DND-41 (cell line): ENCODE measurements around the gene SCTR.

Experiments used
- ATAC-seq: fragments of 200-7000 bp; cut with Tn5 transposase; 3 replicates; pipeline ENCODE4 v1.9.1; 2021; ENCODE audit warnings: low read depth; ENCODE audit not compliant: insufficient read depth
- DNase-seq: peaks from one replicate; pipeline ENCODE4 v3.0.0-alpha.2; 2020
- H2AFZ ChIP-seq: 2 replicates; pipeline ENCODE4 v1.6.0; 2012; ENCODE audit warnings: low read depth, low read length
- H3K27ac ChIP-seq: 2 replicates; pipeline ENCODE4 v1.5.1; 2012; ENCODE audit warnings: low read length, inconsistent platforms
- H3K27me3 ChIP-seq: fragments of 200-600 bp; sonication (generic); 2 replicates; pipeline ENCODE4 v1.6.0; 2012; ENCODE audit warnings: low read length, mild to moderate bottlenecking, inconsistent platforms; ENCODE audit not compliant: insufficient read depth, poor library complexity
- H3K36me3 ChIP-seq: 2 replicates; pipeline ENCODE4 v1.5.1; 2012; ENCODE audit warnings: low read length, inconsistent platforms; ENCODE audit not compliant: insufficient read depth
- H3K4me1 ChIP-seq: 2 replicates; pipeline ENCODE4 v1.5.1; 2012; ENCODE audit warnings: mild to moderate bottlenecking, low read length; ENCODE audit not compliant: insufficient read depth
- H3K4me2 ChIP-seq: 2 replicates; pipeline ENCODE4 v1.6.0; 2012; ENCODE audit warnings: mild to moderate bottlenecking, moderate library complexity, low read length, inconsistent platforms; ENCODE audit not compliant: insufficient read depth
- H3K4me3 ChIP-seq, 2 experiments: fragments of 200-600 bp in 1 of 2; shearing (Covaris generic) in 1 of 2; 2 replicates each; pipeline ENCODE4 v1.5.1; 2012 to 2016; ENCODE audit warnings: inconsistent platforms in 2 of 2, low read length in 2 of 2, mild to moderate bottlenecking in 2 of 2, low read depth in 1 of 2, moderate library complexity in 1 of 2
- H3K79me2 ChIP-seq: 2 replicates; pipeline ENCODE4 v1.6.0; 2012; ENCODE audit warnings: low read length, inconsistent platforms; ENCODE audit not compliant: insufficient read depth
- H3K9ac ChIP-seq: 2 replicates; pipeline ENCODE4 v1.6.0; 2012; ENCODE audit warnings: low read depth, mild to moderate bottlenecking, inconsistent platforms, low read length, moderate library complexity
- H3K9me3 ChIP-seq: 2 replicates; pipeline ENCODE4 v1.5.1; 2012; ENCODE audit warnings: low read length, moderate library complexity, mild to moderate bottlenecking, inconsistent platforms; ENCODE audit not compliant: insufficient read depth, severe bottlenecking
- H4K20me1 ChIP-seq: 2 replicates; pipeline ENCODE4 v1.6.0; 2012; ENCODE audit warnings: low read length; ENCODE audit not compliant: insufficient read depth
- CTCF ChIP-seq: IDR thresholded peaks from 2 replicates; pipeline ENCODE4 v1.5.1; 2012; ENCODE audit warnings: borderline replicate concordance, low read length, moderate library complexity, mild to moderate bottlenecking; ENCODE audit not compliant: poor library complexity, severe bottlenecking; ENCODE audit errors: extremely low read depth
- EZH2 ChIP-seq: IDR thresholded peaks from 3 replicates; pipeline ENCODE4 v1.6.1; 2012; ENCODE audit warnings: borderline replicate concordance, low read depth, mild to moderate bottlenecking, moderate library complexity, low read length, inconsistent platforms; ENCODE audit not compliant: severe bottlenecking

SCTR gene

GRCh38 chr2:119417908-119418307, 106.4 kb downstream of the SCTR start:
- Histone ChIP-seq H3K9ac (no peak overlapping the region), H3K9me3 (peaks cover 6% of the 10 kb centered on the region), H2AFZ (no peak overlapping the region), H3K4me1 (no peaks in the 10 kb centered on the region), H3K36me3 (no peaks in the 10 kb centered on the region), H3K4me2 (no peak overlapping the region), H4K20me1 (no peaks in the 10 kb centered on the region), H3K4me3 (no peak overlapping the region), H3K27ac (no peak overlapping the region), H3K79me2 (no peaks in the 10 kb centered on the region), H3K27me3 (peaks cover 9% of the 10 kb centered on the region)
- DNase-seq (no peak), ATAC-seq (no peak)
- TF ChIP-seq CTCF, result no peak
- no peak for TF ChIP-seq EZH2

DNA sequence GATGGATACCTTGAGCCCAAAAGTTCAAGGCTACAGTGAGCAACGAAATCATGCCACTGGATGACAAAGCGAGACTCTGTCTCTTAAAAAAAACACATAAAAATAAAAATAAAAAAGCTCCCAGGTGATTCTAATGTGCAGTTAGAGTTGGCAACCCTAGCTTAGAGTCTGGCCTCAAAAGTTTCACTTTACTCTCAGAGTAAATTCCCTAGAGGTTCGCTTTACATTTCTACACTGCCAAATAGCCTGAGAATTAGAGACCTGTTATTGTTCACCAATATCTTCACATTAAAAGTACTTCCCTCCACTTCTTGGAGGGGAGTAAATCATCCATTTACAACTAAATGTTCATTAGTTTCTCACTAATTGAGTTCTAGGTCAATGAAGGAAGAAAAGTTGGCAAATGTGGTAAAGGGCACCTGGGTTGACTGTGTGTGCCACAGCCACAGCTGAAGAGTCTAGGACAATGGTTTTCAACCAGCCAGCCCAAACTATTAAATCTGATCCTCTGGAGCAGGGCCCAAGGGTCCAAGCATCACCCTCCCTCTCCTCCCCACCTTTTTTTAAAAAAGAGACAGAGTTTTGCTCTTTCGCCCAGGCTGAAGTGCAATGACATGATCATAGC, 107.9 kb downstream of the SCTR start:
- ATAC-seq, result no peak

GRCh38 chr2:119415630-119416029, 108.7 kb downstream of the SCTR start:
- TF ChIP-seq EZH2, result no peak
- no peak for TF ChIP-seq CTCF
- no peak overlapping the region for H3K4me2 ChIP-seq

More for the DNA sequence above, 107.9 kb downstream of the SCTR start:
- no peak overlapping the region for H3K27ac ChIP-seq
- TF ChIP-seq CTCF (no peak), EZH2 (no peak)
- H3K79me2 ChIP-seq, result no peaks in the 10 kb centered on the region
- no peak overlapping the region for H2AFZ ChIP-seq
- no peak overlapping the region for H3K9ac ChIP-seq
- H4K20me1 ChIP-seq, result no peaks in the 10 kb centered on the region
- H3K36me3 ChIP-seq, result no peaks in the 10 kb centered on the region
- H3K27me3 ChIP-seq, result peaks cover 7% of the 10 kb centered on the region
- H3K4me2 ChIP-seq, result no peak overlapping the region
- no peak for DNase-seq
- no peak overlapping the region for H3K4me3 ChIP-seq
- H3K4me1 ChIP-seq, result no peaks in the 10 kb centered on the region
- peaks cover 5% of the 10 kb centered on the region for H3K9me3 ChIP-seq

More at GRCh38 chr2:119415630-119416029, 108.7 kb downstream of the SCTR start:
- ATAC-seq (no peak), DNase-seq (no peak)
- H2AFZ ChIP-seq, result no peak overlapping the region
- no peaks in the 10 kb centered on the region for H4K20me1 ChIP-seq
- H3K4me1 ChIP-seq, result no peaks in the 10 kb centered on the region
- H3K9ac ChIP-seq, result no peak overlapping the region
- H3K27ac ChIP-seq, result no peak overlapping the region
- H3K79me2 ChIP-seq, result no peaks in the 10 kb centered on the region
- no peaks in the 10 kb centered on the region for H3K36me3 ChIP-seq
- peaks cover 4% of the 10 kb centered on the region for H3K27me3 ChIP-seq
- H3K4me3 ChIP-seq, result no peak overlapping the region
- no peaks in the 10 kb centered on the region for H3K9me3 ChIP-seq
